Progenitor cell of endocrine pancreas (in vitro differentiated cells): ENCODE measurements around the gene SPTLC1. TPM values are rescaled to one million over a fixed set of nuclear protein-coding genes. Genes with fewer than 3 reads are reported as not detected.
"Not testable (repeated sequence)": the region's sequence is repeated elsewhere in the genome, so short reads cannot be mapped to it uniquely, and the experiment has no call there.

Source experiments
- DNase-seq: peaks from one replicate; pipeline ENCODE4 v3.0.0; 2021; ENCODE audit warnings: low spot score; ENCODE audit not compliant: unreplicated experiment
- H3K27ac Mint-ChIP-seq: 2 replicates; pipeline ENCODE4 v1.8.0; 2021; ENCODE audit warnings: mild to moderate bottlenecking, moderate library complexity, mixed read lengths
- H3K27me3 Mint-ChIP-seq: 2 replicates; pipeline ENCODE4 v1.8.0; 2021; ENCODE audit warnings: mixed read lengths
- H3K36me3 Mint-ChIP-seq: 2 replicates; pipeline ENCODE4 v1.8.0; 2022; ENCODE audit warnings: mixed read lengths; ENCODE audit not compliant: insufficient read depth
- H3K4me1 Mint-ChIP-seq: 2 replicates; pipeline ENCODE4 v1.8.0; 2021; ENCODE audit warnings: low read depth, mixed read lengths
- H3K4me3 Mint-ChIP-seq: 2 replicates; pipeline ENCODE4 v1.8.0; 2021; ENCODE audit warnings: low read depth, mild to moderate bottlenecking, moderate library complexity, mixed read lengths
- H3K9me3 Mint-ChIP-seq: 2 replicates; pipeline ENCODE4 v1.8.0; 2021; ENCODE audit warnings: low read depth, mixed read lengths
- CTCF ChIP-seq: fragments of 200-600 bp; sonication (generic); IDR thresholded peaks from one replicate; pipeline ENCODE4 v1.5.0; 2021; ENCODE audit warnings: antibody characterized with exemption, mild to moderate bottlenecking; ENCODE audit not compliant: unreplicated experiment
- total RNA-seq: library from RNA; stranded (reverse); gene quantifications from 2 replicates; pipeline ENCODE4 v1.2.1, GENCODE V29; 2021

Gene SPTLC1
- total RNA-seq, 1 donor from 2014 or later = 68.8 TPM

- no peak for DNase-seq
- Mint-ChIP-seq H3K27ac (no peak overlapping the region), H3K27me3 (peaks cover 25% of the 10 kb centered on the region), H3K4me3 (no peak overlapping the region), H3K9me3 (no peaks in the 10 kb centered on the region), H3K4me1 (no peaks in the 10 kb centered on the region), H3K36me3 (no peaks in the 10 kb centered on the region)
- TF ChIP-seq CTCF = no peak
These were observed 6.8 kb upstream of the SPTLC1 start for GRCh38 chr9:92122061-92122460.

- Mint-ChIP-seq H3K27ac (no peak overlapping the region), H3K36me3 (no peaks in the 10 kb centered on the region), H3K27me3 (peaks cover 25% of the 10 kb centered on the region), H3K9me3 (no peaks in the 10 kb centered on the region), H3K4me1 (no peaks in the 10 kb centered on the region), H3K4me3 (no peak overlapping the region)
- TF ChIP-seq CTCF = no peak
- no peak for DNase-seq
These were observed 6.1 kb upstream of the SPTLC1 start for GRCh38 chr9:92121265-92121664.

- H3K9me3 Mint-ChIP-seq = no peaks in the 10 kb centered on the region
- DNase-seq = no peak
- H3K27me3 Mint-ChIP-seq = peaks cover 25% of the 10 kb centered on the region
- TF ChIP-seq CTCF = no peak
- no peak overlapping the region for H3K4me3 Mint-ChIP-seq
- no peaks in the 10 kb centered on the region for H3K36me3 Mint-ChIP-seq
- H3K4me1 Mint-ChIP-seq = peaks cover 3% of the 10 kb centered on the region
- H3K27ac Mint-ChIP-seq = no peak overlapping the region
These were observed 4.9 kb upstream of the SPTLC1 start for GRCh38 chr9:92120138-92120537.

- Mint-ChIP-seq H3K27ac (no peak overlapping the region), H3K27me3 (peaks cover 25% of the 10 kb centered on the region), H3K9me3 (no peaks in the 10 kb centered on the region), H3K36me3 (no peaks in the 10 kb centered on the region), H3K4me3 (no peak overlapping the region), H3K4me1 (peaks cover 4% of the 10 kb centered on the region)
- TF ChIP-seq CTCF = no peak
- DNase-seq = no peak
These were observed 4.4 kb upstream of the SPTLC1 start for GRCh38 chr9:92119586-92119985.

GRCh38 chr9:92108122-92108521 lies 7.1 kb downstream of the SPTLC1 start:
- peaks cover 33% of the 10 kb centered on the region for H3K36me3 Mint-ChIP-seq
- H3K4me1 Mint-ChIP-seq = peaks cover under 1% of the 10 kb centered on the region
- TF ChIP-seq CTCF = no peak
- no peak for DNase-seq
- H3K27me3 Mint-ChIP-seq = no peaks in the 10 kb centered on the region
- H3K4me3 Mint-ChIP-seq = no peak overlapping the region
- no peak overlapping the region for H3K27ac Mint-ChIP-seq
- H3K9me3 Mint-ChIP-seq = peaks cover 5% of the 10 kb centered on the region

GRCh38 chr9:92105446-92106225 lies 9.6 kb downstream of the SPTLC1 start:
- not testable (repeated sequence) for H3K27me3 Mint-ChIP-seq, DNase-seq, H3K9me3 Mint-ChIP-seq, H3K4me3 Mint-ChIP-seq, H3K4me1 Mint-ChIP-seq, H3K27ac Mint-ChIP-seq
- H3K36me3 Mint-ChIP-seq = peaks cover 32% of the 10 kb centered on the region

GRCh38 chr9:92103601-92104000 lies 11.6 kb downstream of the SPTLC1 start:
- H3K9me3 Mint-ChIP-seq, DNase-seq: not testable (repeated sequence)
- H3K36me3 Mint-ChIP-seq = peaks cover 31% of the 10 kb centered on the region

More at GRCh38 chr9:92103601-92104000, 11.6 kb downstream of the SPTLC1 start:
- H3K4me3 Mint-ChIP-seq, H3K27me3 Mint-ChIP-seq, H3K27ac Mint-ChIP-seq, H3K4me1 Mint-ChIP-seq: not testable (repeated sequence)
